ENCODE results near the gene MAMSTR. TPM values are rescaled to one million over a fixed set of nuclear protein-coding genes. Genes with fewer than 3 reads are reported as not detected.

Gene MAMSTR
- total RNA-seq, 1 experiment from 2014 or later: 1.6 TPM

- Histone ChIP-seq H2AFZ (ENCODE audit: low read length) (no peak overlapping the region), H3K9ac (ENCODE audit: extremely low read depth, insufficient read length, low read length) (peak overlapping the region; percentile 42)
Observed at GRCh38 chr19:48696353-48697010, 23.0 kb downstream of the MAMSTR start.

More at GRCh38 chr19:48696353-48697010, 23.0 kb downstream of the MAMSTR start:
- H3K14ac ChIP-seq (ENCODE audit: insufficient read depth, low read length): no peak overlapping the region
- H2BK15ac ChIP-seq (ENCODE audit: low read depth, low read length): no peak overlapping the region; the same call in 1 of the 2 replicates
- no peak overlapping the region for H2BK12ac ChIP-seq (ENCODE audit: insufficient read length, low read depth, low read length)
- H3K4ac ChIP-seq (ENCODE audit: low read depth, low read length): no peak overlapping the region
- Mint-ChIP-seq H3K27ac (peak overlapping the region; percentile 73 to 96 (median 94); a peak in 6 of 7 replicates), H3K4me1 (peaks cover 9 to 12% of the 10 kb centered on the region in 2 experiments), H3K27me3 (ENCODE audit: low read depth) (peaks cover 3% of the 10 kb centered on the region), H3K4me3 (peak overlapping the region; percentile 87 to 97), H3K36me3 (ENCODE audit: insufficient read depth in 1 of 3, low read depth in 3 of 3) (peaks cover 5 to 14% (median 5%) of the 10 kb centered on the region in 3 experiments; a peak in 5 of 7 replicates), H3K9me3 (peaks cover 0 to 4% of the 10 kb centered on the region in 2 experiments; a peak in 2 of 5 replicates)
- no peaks in the 10 kb centered on the region for H3K79me2 ChIP-seq (ENCODE audit: insufficient read depth, low read length)
- H3T11ph ChIP-seq (ENCODE audit: low read length): no peak overlapping the region
- peaks cover 2% of the 10 kb centered on the region; the same call in 1 of the 2 replicates for H3K4me1 ChIP-seq (ENCODE audit: insufficient read depth, low read length)
- H3K23ac ChIP-seq (ENCODE audit: insufficient read length, low read depth, low read length): no peak overlapping the region
- H2BK120ac ChIP-seq (ENCODE audit: low read depth, low read length, poor library complexity, severe bottlenecking): no peak overlapping the region
- H3K23me2 ChIP-seq (ENCODE audit: insufficient read length, low read depth, low read length, poor library complexity, severe bottlenecking): peaks cover 14% of the 10 kb centered on the region
- H2BK20ac ChIP-seq (ENCODE audit: low read depth, low read length, poor library complexity, severe bottlenecking): no peak overlapping the region
- TF ChIP-seq, protein P1, sequence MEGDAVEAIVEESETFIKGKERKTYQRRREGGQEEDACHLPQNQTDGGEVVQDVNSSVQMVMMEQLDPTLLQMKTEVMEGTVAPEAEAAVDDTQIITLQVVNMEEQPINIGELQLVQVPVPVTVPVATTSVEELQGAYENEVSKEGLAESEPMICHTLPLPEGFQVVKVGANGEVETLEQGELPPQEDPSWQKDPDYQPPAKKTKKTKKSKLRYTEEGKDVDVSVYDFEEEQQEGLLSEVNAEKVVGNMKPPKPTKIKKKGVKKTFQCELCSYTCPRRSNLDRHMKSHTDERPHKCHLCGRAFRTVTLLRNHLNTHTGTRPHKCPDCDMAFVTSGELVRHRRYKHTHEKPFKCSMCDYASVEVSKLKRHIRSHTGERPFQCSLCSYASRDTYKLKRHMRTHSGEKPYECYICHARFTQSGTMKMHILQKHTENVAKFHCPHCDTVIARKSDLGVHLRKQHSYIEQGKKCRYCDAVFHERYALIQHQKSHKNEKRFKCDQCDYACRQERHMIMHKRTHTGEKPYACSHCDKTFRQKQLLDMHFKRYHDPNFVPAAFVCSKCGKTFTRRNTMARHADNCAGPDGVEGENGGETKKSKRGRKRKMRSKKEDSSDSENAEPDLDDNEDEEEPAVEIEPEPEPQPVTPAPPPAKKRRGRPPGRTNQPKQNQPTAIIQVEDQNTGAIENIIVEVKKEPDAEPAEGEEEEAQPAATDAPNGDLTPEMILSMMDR (conservative IDR thresholded peaks at IDR 0.05): no peak
- no peaks in the 10 kb centered on the region for H3K79me1 ChIP-seq (ENCODE audit: insufficient read depth, low read depth, low read length, poor library complexity, severe bottlenecking)
- H4K20me1 ChIP-seq (ENCODE audit: control insufficient read depth, insufficient read depth, insufficient read length): no peaks in the 10 kb centered on the region
- no peak overlapping the region for H2AK5ac ChIP-seq (ENCODE audit: insufficient read length, low read length)
- H4K5ac ChIP-seq (ENCODE audit: insufficient read length, low read depth, low read length): no peak overlapping the region
- H3K27ac ChIP-seq (ENCODE audit: insufficient read length, low read depth, low read length): no peak overlapping the region
- no peak overlapping the region for H4K91ac ChIP-seq (ENCODE audit: insufficient read length, low read depth, low read length)
- WGBS (ENCODE audit: extremely low coverage, insufficient read length, low lambda C conversion rate): no CpG with 5 or more reads among the region's 34 CpGs
- H3K27me3 ChIP-seq (ENCODE audit: insufficient read depth, low read length): no peaks in the 10 kb centered on the region
- H4K8ac ChIP-seq (replicated peaks; ENCODE audit: insufficient read length, low read depth, low read length): no peak overlapping the region
- H3K9me3 ChIP-seq (ENCODE audit: control insufficient read depth, low read depth, low read length): no peaks in the 10 kb centered on the region
- H2BK5ac ChIP-seq (ENCODE audit: insufficient read length, low read length): no peak overlapping the region
- no peak overlapping the region for H3K18ac ChIP-seq (ENCODE audit: insufficient read length, low read depth, low read length)
- peak overlapping the region; percentile 71 for H3K4me2 ChIP-seq (ENCODE audit: insufficient read depth, insufficient read length, low read length)
- H3K56ac ChIP-seq (ENCODE audit: insufficient read length, low read depth, low read length): no peak overlapping the region
- peak; percentile 68 for DNase-seq

Measured in H9 (cell line).